Measurements from ENCODE around the gene ATP6V0B.

- TF ChIP-seq RAD21 (IDR thresholded peaks at IDR 0.05 in 1 of 2, conservative IDR thresholded peaks at IDR 0.05 in 1 of 2; ENCODE audit: low read depth in 2 of 2, low read length in 2 of 2) (no peak), CTCF (IDR thresholded peaks at IDR 0.05; ENCODE audit: control extremely low read depth in 1 of 3, insufficient read depth in 1 of 3, low read depth in 1 of 3, low read length in 3 of 3) (no peak), SP2 (IDR thresholded peaks at IDR 0.05; ENCODE audit: low read length) (no peak), POLR2A (IDR thresholded peaks at IDR 0.05; ENCODE audit: control extremely low read depth in 1 of 2, low read depth in 2 of 2, low read length in 2 of 2) (no peak), EZH2 (IDR thresholded peaks at IDR 0.05; ENCODE audit: low read depth, low read length, severe bottlenecking) (no peak), POLR2AphosphoS5 (IDR thresholded peaks at IDR 0.05; ENCODE audit: low read depth, low read length) (no peak), GABPA (IDR thresholded peaks at IDR 0.05; ENCODE audit: borderline replicate concordance, insufficient read depth, low read length) (no peak), EP300 (IDR thresholded peaks at IDR 0.05; ENCODE audit: borderline replicate concordance in 1 of 2, low read depth in 2 of 2, low read length in 2 of 2) (no peak), SIRT6 (IDR thresholded peaks at IDR 0.05; ENCODE audit: low read length) (no peak), POU5F1 (IDR thresholded peaks at IDR 0.05; ENCODE audit: low read depth, low read length) (no peak)
These were observed 8.0 kb downstream of the ATP6V0B start for GRCh38 chr1:43982808-43983207.
